Duodenal mucosa (tissue), 2 donors: ENCODE data around the gene SERPINA10.

ENCODE experiments used
- H3K27ac ChIP-seq: one replicate; pipeline ENCODE4 v1.7.0; 2013; ENCODE audit warnings: low read depth, low read length
- H3K27me3 ChIP-seq, 2 donors: one replicate each; pipeline ENCODE4 v1.7.0; 2013; ENCODE audit warnings: low read length in 2 of 2, control low read depth in 1 of 2; ENCODE audit not compliant: insufficient read depth in 2 of 2, control insufficient read depth in 1 of 2
- H3K36me3 ChIP-seq, 2 donors: one replicate each; pipeline ENCODE4 v1.7.0; 2013; ENCODE audit warnings: low read length in 2 of 2, control low read depth in 1 of 2; ENCODE audit not compliant: insufficient read depth in 2 of 2, control insufficient read depth in 1 of 2
- H3K4me1 ChIP-seq, 2 donors: one replicate each; pipeline ENCODE4 v1.7.0; 2013; ENCODE audit warnings: low read length in 2 of 2, control low read depth in 1 of 2; ENCODE audit not compliant: insufficient read depth in 2 of 2, control insufficient read depth in 1 of 2
- H3K4me3 ChIP-seq, 2 donors: one replicate each; pipeline ENCODE4 v1.7.0; 2013; ENCODE audit warnings: low read length in 2 of 2, low read depth in 1 of 2
- H3K9ac ChIP-seq, 2 donors: one replicate each; pipeline ENCODE4 v1.7.0; 2013; ENCODE audit warnings: low read length in 2 of 2, low read depth in 1 of 2
- H3K9me3 ChIP-seq, 2 donors: one replicate each; pipeline ENCODE4 v1.7.0; 2013; ENCODE audit warnings: low read length in 2 of 2, control low read depth in 1 of 2; ENCODE audit not compliant: control insufficient read depth in 1 of 2

SERPINA10 gene

DNA sequence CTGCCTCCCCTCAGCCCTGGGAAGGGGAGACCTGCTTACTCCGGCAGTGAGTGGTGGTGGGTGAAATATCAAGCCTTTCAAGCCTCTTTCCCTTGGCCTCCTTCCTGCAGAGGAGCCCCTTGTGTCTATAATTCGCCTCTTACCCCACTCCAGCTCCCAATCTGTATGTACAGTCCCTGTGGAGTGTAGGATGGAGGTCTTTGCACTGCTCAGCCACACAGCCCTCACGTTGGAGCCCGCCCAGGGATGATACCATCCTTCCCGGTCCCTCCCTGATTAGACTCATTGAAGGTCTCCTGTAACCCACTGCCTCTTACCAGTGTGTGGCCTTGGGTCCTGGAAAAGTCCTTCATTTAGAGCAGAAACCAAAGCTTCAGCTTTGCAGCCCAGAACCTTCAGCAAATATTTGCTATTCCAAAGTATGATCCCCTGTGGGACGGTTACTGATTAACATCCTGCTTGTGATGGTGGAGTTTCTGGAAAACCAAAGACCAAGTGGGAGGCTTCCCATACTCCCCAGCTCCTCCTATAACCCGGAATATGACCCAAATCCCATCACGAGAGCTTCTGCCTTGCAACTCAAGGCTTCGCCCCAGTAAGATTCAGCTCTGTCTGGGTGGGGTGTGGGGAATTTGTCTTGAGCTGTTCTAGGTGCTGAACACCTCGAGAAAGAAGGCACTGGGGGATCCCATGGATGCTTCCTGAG, at the start of gene SERPINA10:
Gene SERPINA10, minus strand, starts transcription at position 397 of the 706 bp plus-strand sequence. CDS start 2,675 bp downstream, outside the sequence.
- H3K9me3 ChIP-seq: no peaks in the 10 kb centered on the region
- H3K4me3 ChIP-seq: no peak within 1 kb of the TSS
- H3K9ac ChIP-seq: no peak within 1 kb of the TSS
- H3K27ac ChIP-seq: no peak within 1 kb of the TSS
- no peaks in the 10 kb centered on the region for H3K27me3 ChIP-seq
- H3K36me3 ChIP-seq: no peaks in the 10 kb centered on the region
- H3K4me1 ChIP-seq: no peaks in the 10 kb centered on the region

DNA sequence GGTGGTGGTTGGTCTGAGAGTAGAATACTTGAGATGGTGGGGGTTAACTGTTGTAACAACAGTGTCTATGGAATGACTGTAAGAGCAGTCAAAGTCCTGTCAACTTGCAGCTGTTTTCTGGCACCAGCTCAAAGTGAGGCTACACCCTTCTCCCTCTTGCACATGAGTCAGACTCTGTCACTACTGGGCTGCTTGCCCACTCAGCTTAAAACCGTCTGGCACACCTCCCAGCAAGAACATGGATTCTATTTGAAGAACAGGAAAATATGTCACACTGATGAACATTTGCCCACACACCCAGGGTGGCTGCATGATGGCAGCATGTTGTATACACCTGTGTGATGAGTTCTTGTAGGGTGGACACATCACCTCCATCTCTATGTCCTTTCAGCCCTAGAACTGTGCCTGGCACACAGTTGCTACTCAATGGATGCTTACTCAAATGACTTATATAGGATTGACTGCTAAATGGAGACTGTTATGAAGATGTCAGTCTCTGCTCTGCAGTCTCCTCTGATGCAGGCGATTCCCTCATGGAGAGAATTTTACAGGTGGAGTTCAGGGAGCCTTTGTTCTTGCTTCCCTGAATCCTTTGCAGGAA, 49.4 kb upstream of the SERPINA10 start:
- H3K27me3 ChIP-seq: peaks cover 0 to 1% of the 10 kb centered on the region in 2 donors
- no peak overlapping the region for H3K27ac ChIP-seq
- H3K9me3 ChIP-seq: no peaks in the 10 kb centered on the region
- peaks cover 14 to 15% of the 10 kb centered on the region in 2 donors for H3K4me1 ChIP-seq
- no peaks in the 10 kb centered on the region for H3K36me3 ChIP-seq
- H3K4me3 ChIP-seq: peak overlapping the region in 1 of 2 donors; percentile 17
- H3K9ac ChIP-seq: no peak overlapping the region

DNA sequence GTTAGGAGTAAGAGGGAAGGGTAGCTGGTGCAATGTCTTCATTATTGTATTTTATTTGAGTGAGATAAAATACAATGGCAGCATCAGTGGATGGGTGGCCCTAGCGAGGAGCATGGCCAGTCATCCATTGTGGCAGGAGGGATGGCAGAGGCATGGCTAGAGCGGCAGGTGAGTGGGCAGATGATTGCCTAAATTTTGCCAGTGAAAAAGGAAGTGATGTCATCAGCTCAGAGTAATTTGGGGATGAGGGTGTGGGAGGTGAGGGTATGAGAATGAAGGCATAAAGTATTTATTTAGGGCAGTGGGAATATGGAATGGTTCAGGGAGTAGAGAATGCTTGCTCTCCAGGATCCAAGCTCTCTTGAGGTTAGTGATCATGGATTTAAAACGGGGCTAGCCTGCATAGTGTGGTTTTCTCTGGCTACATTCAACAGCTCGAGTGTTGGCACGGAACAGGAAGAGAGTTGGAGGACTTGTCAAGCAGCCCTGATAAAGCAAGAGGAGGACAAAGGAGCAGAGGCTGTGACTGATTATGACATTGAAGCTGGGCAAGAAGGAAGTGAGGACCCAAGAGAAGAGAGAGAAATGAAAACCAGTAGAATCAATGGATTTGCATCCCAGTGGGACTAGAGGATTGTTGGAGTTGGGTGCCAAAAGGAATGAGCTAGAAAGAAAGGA, 48.7 kb upstream of the SERPINA10 start:
- Histone ChIP-seq H3K4me1 (peaks cover 14 to 15% of the 10 kb centered on the region in 2 donors), H3K4me3 (peak overlapping the region in 1 of 2 donors; percentile 17), H3K27me3 (no peaks in the 10 kb centered on the region), H3K9me3 (no peaks in the 10 kb centered on the region), H3K27ac (no peak overlapping the region), H3K9ac (no peak overlapping the region), H3K36me3 (no peaks in the 10 kb centered on the region)

- Histone ChIP-seq H3K27me3 (no peaks in the 10 kb centered on the region), H3K9ac (no peak overlapping the region), H3K9me3 (no peaks in the 10 kb centered on the region), H3K27ac (no peak overlapping the region), H3K4me3 (no peak overlapping the region), H3K36me3 (no peaks in the 10 kb centered on the region), H3K4me1 (peaks cover 14 to 15% of the 10 kb centered on the region in 2 donors)
These were observed 47.5 kb upstream of the SERPINA10 start for GRCh38 chr14:94340533-94340932.

DNA sequence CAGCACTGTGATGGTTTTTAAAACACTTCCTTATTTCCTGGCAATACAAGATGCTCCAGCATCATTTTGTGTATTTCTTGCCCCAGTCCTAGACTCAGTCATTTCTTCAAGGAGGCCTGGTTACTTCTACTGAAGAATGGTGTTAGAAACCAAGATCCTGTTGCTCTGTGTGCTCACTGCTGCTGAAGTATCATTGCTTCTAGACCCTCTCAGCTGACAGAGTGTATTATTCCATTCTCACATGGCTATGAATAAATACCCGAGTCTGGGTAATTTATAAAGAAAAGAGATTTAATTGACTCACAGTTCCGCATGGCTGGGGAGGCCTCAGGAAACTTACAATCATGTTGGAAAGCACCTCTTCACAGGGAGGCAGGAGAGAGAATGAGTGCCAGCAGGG, 45.0 kb upstream of the SERPINA10 start:
- H3K4me3 ChIP-seq: no peak overlapping the region
- no peak overlapping the region for H3K27ac ChIP-seq
- H3K9ac ChIP-seq: no peak overlapping the region
- H3K9me3 ChIP-seq: no peaks in the 10 kb centered on the region
- no peaks in the 10 kb centered on the region for H3K36me3 ChIP-seq
- H3K4me1 ChIP-seq: peaks cover 12 to 15% of the 10 kb centered on the region in 2 donors
- no peaks in the 10 kb centered on the region for H3K27me3 ChIP-seq

GRCh38 chr14:94337274-94337673, 44.2 kb upstream of the SERPINA10 start:
- no peaks in the 10 kb centered on the region for H3K27me3 ChIP-seq
- peaks cover 5 to 9% of the 10 kb centered on the region in 2 donors for H3K4me1 ChIP-seq
- no peaks in the 10 kb centered on the region for H3K9me3 ChIP-seq
- no peak overlapping the region for H3K27ac ChIP-seq
- H3K4me3 ChIP-seq: no peak overlapping the region
- H3K36me3 ChIP-seq: no peaks in the 10 kb centered on the region
- no peak overlapping the region for H3K9ac ChIP-seq

DNA sequence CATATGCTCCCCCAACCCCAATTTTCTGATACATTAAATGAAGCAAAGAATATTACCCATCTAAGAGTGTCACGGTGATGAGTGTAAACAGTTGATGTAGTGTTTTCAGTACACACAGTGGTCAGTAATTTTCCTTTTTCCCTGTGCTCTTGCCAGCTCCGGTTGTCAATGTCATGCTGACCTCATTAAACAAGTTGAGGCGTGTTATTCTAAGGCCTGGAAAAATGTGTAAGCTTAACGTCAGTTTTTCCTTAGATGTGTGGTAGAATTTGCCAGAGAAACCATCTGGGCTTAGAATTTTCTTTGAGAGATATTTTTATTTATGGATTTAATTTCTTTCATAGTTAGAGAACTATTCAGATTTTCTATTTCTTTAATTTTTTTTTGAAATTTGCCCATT, 41.8 kb upstream of the SERPINA10 start:
- H3K4me1 ChIP-seq: no peaks in the 10 kb centered on the region
- H3K36me3 ChIP-seq: no peaks in the 10 kb centered on the region
- no peak overlapping the region for H3K9ac ChIP-seq
- no peak overlapping the region for H3K4me3 ChIP-seq
- H3K27ac ChIP-seq: no peak overlapping the region
- H3K9me3 ChIP-seq: no peaks in the 10 kb centered on the region
- H3K27me3 ChIP-seq: no peaks in the 10 kb centered on the region

- no peaks in the 10 kb centered on the region for H3K27me3 ChIP-seq
- no peaks in the 10 kb centered on the region for H3K36me3 ChIP-seq
- no peak overlapping the region for H3K9ac ChIP-seq
- H3K4me1 ChIP-seq: no peaks in the 10 kb centered on the region
- H3K4me3 ChIP-seq: no peak overlapping the region
- H3K27ac ChIP-seq: no peak overlapping the region
- H3K9me3 ChIP-seq: no peaks in the 10 kb centered on the region
These were observed 39.5 kb upstream of the SERPINA10 start for GRCh38 chr14:94332587-94332986.

DNA sequence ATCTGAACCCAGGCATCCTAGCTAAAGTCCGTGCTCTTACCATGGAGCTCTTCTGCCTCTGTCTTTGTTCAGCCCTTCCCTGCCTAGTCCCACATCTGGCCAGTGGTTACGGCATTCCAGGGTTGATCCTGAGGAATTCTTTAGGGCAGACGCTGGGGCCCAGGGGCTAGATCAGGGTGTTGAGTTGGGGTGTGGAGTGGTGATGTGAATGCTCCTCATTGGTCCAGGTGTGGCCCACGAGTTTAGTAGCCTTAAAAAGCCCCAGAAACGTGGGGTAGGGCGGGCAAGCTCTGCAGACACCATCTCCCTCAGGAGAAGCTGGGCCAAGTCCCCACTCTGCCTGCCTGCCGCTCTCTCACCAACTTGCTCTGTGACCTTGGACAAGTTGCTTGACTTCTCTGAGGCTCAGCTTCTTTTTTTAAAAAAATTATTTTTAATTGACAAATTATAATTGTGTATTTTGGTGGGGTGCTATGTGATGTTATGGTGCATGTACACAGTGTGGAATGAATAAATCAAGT, 39.1 kb upstream of the SERPINA10 start:
- no peaks in the 10 kb centered on the region for H3K36me3 ChIP-seq

GRCh38 chr14:94331462-94331861, 38.4 kb upstream of the SERPINA10 start:
- H3K27ac ChIP-seq: no peak overlapping the region
- H3K9ac ChIP-seq: no peak overlapping the region
- no peak overlapping the region for H3K4me3 ChIP-seq
- H3K9me3 ChIP-seq: no peaks in the 10 kb centered on the region
- no peaks in the 10 kb centered on the region for H3K27me3 ChIP-seq
- H3K4me1 ChIP-seq: no peaks in the 10 kb centered on the region
- no peaks in the 10 kb centered on the region for H3K36me3 ChIP-seq

More for the DNA sequence above, 39.1 kb upstream of the SERPINA10 start:
- Histone ChIP-seq H3K9ac (no peak overlapping the region), H3K4me1 (no peaks in the 10 kb centered on the region), H3K27me3 (no peaks in the 10 kb centered on the region), H3K9me3 (no peaks in the 10 kb centered on the region), H3K4me3 (no peak overlapping the region), H3K27ac (no peak overlapping the region)
